Measurements from ENCODE around the gene NHLRC1.

Gene NHLRC1

DNA sequence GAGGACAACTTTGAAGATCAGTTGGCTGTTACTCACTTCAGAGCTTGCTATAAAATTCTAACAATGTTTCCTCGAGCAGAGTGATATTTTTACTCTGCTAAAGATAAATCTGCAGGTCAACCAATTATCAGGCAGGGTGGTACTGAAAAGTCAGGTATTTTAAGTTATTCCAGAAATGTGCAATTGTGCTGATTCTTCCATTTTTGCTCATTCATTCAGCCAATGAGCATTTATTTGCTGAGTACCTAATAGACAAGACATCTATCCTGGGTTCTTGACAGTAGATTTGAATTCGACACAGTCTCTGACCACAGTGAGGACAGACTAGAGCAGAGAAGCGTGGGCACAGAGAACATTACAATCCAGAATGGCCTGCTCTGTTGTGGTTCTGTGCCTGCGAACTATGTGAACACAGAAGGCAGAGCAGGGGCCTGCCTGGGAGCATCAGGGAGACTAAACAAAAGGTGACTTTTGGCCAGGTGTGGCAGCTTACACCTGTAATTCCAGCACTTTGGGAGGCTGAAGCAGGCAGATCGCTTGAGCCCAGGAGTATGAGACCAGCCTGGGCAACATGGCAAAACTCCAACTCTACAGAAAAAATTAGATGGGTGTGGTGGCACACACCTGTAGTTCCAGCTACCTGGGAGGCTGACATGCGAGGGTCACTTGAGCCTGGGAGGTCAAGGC lies 17.6 kb upstream of the NHLRC1 start:
- no peak for DNase-seq (ENCODE audit: low read depth in 1 of 2, low spot score in 1 of 2)

DNA sequence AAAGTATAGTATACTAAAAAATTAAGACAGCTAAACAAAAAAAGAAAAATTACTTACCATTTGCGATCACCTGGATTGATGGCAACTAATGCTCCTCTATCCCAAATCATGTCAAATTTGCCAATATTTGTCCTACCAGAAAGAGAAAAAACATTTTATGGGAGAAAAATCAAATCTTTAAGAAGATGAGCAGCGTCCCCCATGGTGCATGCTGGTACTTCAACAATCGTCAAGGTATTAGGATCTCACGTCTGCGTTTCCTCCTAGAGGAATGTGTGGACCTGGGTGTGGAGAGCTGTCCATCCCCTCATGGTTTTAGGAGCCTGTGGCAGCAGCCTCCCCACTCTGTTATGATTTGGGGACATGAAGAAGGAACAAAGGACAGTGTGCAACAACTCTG lies 16.4 kb upstream of the NHLRC1 start:
- DNase-seq (ENCODE audit: low read depth in 1 of 2, low spot score in 1 of 2): no peak

- no peak for DNase-seq (ENCODE audit: low read depth in 1 of 2, low spot score in 1 of 2)
These were observed 13.8 kb upstream of the NHLRC1 start for GRCh38 chr6:18136260-18136659.

DNA sequence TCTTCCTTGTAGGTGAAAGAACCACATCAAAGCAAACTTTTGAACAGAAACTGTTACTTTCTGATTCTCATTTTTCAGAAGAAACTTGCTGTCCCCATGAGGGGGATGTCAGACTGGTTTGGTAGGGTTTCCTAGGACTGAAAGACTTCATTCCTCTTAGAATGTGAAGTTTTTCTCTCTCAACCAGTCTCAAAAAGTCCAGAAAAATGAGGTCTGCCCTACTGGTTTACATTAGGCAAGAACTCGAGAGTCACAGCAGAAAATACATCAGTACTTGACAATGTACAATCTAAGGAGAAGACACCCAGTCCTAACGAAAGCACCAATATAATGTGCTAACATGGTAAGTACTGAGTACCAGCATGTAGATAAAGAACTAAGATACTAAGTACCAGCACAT lies 12.7 kb upstream of the NHLRC1 start:
- no peak for DNase-seq (ENCODE audit: low read depth in 1 of 2, low spot score in 1 of 2)

- DNase-seq (ENCODE audit: low read depth in 1 of 2, low spot score in 1 of 2): no peak
These were observed 9.9 kb upstream of the NHLRC1 start for GRCh38 chr6:18132346-18132745.

GRCh38 chr6:18126121-18126520 lies 3.6 kb upstream of the NHLRC1 start:
- no peak for DNase-seq (ENCODE audit: low read depth in 1 of 2, low spot score in 1 of 2)

GRCh38 chr6:18121580-18122127 lies 823 bp downstream of the NHLRC1 start:
- DNase-seq (ENCODE audit: low read depth in 1 of 2, low spot score in 1 of 2): no peak

DNA sequence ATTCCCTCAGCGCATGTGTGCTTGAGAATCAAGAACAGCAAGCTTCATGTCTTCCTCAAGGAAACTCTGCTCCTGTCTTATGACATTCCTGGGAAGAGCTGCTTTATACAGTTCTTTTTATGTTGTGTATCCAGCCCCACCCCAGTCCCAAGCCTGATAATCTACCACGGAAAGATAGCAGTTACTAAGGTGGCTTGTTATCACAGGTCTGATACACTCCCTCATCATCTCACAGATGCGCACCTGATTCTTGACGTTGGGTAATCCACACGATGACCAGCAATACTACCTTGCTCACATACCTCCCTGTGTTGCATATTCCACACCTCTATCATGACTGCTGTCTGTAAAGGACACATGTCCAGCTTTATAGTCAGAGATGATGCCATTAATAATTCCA lies 3.2 kb downstream of the NHLRC1 start:
- DNase-seq (ENCODE audit: low read depth in 1 of 2, low spot score in 1 of 2): no peak

GRCh38 chr6:18118330-18118729 lies 4.1 kb downstream of the NHLRC1 start:
- no peak for DNase-seq (ENCODE audit: low read depth in 1 of 2, low spot score in 1 of 2)

DNA sequence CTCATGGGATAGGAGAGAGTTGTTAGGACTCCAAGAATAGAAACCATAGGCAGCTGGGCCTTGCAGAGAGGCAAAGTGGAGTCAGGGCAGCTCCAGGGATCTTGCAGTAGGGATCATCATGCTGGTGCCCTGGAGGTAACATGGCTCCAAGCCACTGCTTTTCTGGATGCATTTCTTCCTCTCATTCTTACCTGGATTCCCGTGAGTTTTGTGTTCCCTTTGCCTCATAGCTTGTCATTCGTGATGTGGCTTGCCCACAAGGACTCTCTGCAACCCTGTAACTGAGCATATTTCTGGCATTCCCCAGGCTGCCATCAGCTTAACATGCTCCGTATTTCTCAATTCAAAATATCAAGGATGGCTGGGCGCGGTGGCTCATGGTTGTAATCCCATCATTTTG lies 5.3 kb downstream of the NHLRC1 start:
- DNase-seq (ENCODE audit: low read depth in 1 of 2, low spot score in 1 of 2): no peak

DNA sequence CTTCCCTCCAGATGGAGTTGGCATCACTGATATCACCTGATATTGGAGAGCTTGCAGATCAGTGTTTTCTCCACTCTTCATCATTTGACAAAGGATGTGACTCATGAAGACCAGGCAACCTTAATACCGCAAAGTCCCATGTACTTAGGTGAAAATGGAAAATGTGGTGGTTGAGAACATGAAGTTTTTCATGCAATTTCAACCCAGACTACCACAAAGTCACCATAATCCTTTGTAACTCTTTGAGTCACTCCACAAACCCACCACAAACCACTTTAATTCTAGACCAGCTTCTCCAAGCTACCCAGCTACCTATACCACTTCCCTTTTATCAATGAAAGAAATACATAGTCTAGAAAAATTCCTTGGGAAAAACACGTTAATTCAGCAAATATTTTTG lies 7.1 kb downstream of the NHLRC1 start:
- no peak for DNase-seq (ENCODE audit: low read depth in 1 of 2, low spot score in 1 of 2)

- DNase-seq (ENCODE audit: low read depth in 1 of 2, low spot score in 1 of 2): no peak
These were observed 12.3 kb downstream of the NHLRC1 start for GRCh38 chr6:18110162-18110561.

- DNase-seq (ENCODE audit: low read depth in 1 of 2, low spot score in 1 of 2): no peak
These were observed 15.4 kb downstream of the NHLRC1 start for GRCh38 chr6:18107061-18107460.

- DNase-seq (ENCODE audit: low read depth in 1 of 2, low spot score in 1 of 2): no peak
These were observed 19.5 kb downstream of the NHLRC1 start for GRCh38 chr6:18102783-18103509.

DNA sequence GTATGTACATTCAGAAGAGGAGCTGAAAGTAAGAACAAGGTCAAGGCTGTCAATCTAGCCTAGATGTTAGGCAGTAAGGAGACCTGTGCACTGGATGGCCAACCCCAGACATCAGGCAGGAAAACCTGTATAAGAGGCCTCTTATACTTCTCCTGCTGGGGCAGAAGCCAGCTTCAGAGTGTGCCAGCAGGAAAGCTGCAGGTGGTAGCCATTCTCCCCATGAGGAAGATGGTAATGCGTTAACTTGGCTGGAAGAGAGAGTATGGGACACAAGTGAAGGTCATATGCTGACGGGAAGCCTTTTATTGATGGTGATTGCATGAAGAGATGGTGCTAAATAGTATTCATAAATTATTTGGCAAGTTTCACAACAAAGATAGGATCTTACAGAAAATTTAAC lies 20.6 kb downstream of the NHLRC1 start:
- DNase-seq (ENCODE audit: low read depth in 1 of 2, low spot score in 1 of 2): no peak

- no peak for DNase-seq (ENCODE audit: low read depth in 1 of 2, low spot score in 1 of 2)
These were observed 21.2 kb downstream of the NHLRC1 start for GRCh38 chr6:18101271-18101670.

- DNase-seq (ENCODE audit: low read depth in 1 of 2, low spot score in 1 of 2): no peak
These were observed 22.2 kb downstream of the NHLRC1 start for GRCh38 chr6:18100296-18100695.

- no peak for DNase-seq (ENCODE audit: low read depth in 1 of 2, low spot score in 1 of 2)
These were observed 23.0 kb downstream of the NHLRC1 start for GRCh38 chr6:18099511-18099910.

GRCh38 chr6:18096423-18096822 lies 26.1 kb downstream of the NHLRC1 start:
- DNase-seq (ENCODE audit: low read depth in 1 of 2, low spot score in 1 of 2): no peak

GRCh38 chr6:18091382-18091781 lies 31.1 kb downstream of the NHLRC1 start:
- no peak for DNase-seq (ENCODE audit: low read depth in 1 of 2, low spot score in 1 of 2)

- DNase-seq (ENCODE audit: low read depth in 1 of 2, low spot score in 1 of 2): no peak
These were observed 32.1 kb downstream of the NHLRC1 start for GRCh38 chr6:18090349-18090786.

DNA sequence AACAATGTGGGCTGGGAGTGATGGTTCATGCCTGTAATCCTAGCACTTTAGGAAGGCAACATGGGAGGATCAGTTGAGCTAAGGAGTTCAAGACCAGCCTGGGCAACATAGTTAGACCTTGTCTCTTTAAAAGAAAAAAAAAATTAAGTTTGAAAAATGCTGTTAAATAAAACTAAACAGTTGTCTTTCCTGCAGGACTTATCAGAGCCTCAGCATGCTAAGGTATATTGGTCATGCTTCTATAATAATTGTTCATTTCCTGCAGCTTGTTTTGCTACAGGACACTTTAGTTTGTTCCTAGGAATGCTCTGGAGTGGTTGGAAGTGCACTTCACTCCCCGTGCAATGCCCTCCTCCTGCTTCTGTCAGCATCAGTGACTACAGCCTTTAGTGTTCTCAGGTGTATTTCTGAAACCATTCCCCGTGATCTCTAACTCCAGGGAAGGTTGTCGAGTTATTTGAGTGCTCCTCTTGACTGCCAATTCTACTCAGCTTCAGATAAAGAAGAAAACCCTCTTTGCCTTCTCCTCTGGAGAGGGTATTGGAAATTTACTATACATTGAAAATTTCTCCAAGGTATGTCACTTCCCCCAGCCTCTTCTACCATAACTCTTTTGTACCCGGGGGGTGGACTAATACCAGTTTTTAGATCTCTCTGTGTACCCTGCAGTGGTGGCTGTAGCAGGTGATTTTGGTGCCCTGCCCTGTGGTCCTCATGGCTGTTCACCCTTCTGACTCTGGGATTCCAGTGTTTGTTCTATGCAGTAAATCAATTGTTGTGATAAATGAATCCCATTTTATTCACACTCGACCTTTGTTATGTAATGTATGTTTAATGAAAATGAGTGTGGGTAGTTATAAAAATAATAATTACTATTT lies 33.8 kb downstream of the NHLRC1 start:
- no peak for DNase-seq (ENCODE audit: low read depth in 1 of 2, low spot score in 1 of 2)

All from activated T-helper 1 cell treated with anti-CD3 and anti-CD28 coated beads, Interleukin-2, amount 50 U/mL, for 16 hours (primary cell).